ENCODE results near the gene KRTCAP3.

KRTCAP3 gene, protein sequence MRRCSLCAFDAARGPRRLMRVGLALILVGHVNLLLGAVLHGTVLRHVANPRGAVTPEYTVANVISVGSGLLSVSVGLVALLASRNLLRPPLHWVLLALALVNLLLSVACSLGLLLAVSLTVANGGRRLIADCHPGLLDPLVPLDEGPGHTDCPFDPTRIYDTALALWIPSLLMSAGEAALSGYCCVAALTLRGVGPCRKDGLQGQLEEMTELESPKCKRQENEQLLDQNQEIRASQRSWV

DNA sequence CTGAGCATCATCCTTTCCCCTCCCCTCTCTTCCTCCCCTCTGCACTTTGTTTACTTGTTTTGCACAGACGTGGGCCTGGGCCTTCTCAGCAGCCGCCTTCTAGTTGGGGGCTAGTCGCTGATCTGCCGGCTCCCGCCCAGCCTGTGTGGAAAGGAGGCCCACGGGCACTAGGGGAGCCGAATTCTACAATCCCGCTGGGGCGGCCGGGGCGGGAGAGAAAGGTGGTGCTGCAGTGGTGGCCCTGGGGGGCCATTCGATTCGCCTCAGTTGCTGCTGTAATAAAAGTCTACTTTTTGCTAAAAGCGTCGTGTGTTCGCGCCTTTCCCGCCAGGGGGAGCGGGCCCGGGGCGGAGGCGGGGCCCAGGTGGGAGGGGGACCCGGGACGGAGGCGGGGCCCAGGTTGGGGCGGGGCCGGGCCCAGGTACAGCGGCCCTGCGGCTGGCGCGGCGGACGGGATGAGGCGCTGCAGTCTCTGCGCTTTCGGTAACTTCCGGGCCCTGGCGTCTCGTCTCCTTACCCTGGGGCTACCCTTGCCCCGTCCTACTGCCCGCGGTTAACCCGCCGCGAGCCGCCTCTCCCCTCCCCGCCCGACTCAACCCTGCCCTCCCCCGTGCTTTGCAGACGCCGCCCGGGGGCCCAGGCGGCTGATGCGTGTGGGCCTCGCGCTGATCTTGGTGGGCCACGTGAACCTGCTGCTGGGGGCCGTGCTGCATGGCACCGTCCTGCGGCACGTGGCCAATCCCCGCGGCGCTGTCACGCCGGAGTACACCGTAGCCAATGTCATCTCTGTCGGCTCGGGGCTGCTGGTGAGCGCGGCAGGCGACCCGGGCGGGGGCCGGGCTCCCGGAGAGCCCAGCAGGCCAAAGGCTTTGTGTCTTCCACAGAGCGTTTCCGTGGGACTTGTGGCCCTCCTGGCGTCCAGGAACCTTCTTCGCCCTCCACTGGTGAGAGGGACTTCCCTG is at the start of gene KRTCAP3:
Gene KRTCAP3 (plus strand): TSS at position 424 of the 962 bp plus-strand sequence. CDS start 32 bp downstream, at position 456.
- TF ChIP-seq, protein P1, sequence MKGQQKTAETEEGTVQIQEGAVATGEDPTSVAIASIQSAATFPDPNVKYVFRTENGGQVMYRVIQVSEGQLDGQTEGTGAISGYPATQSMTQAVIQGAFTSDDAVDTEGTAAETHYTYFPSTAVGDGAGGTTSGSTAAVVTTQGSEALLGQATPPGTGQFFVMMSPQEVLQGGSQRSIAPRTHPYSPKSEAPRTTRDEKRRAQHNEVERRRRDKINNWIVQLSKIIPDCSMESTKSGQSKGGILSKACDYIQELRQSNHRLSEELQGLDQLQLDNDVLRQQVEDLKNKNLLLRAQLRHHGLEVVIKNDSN (IDR thresholded peaks at IDR 0.05) = peak; percentile 33; the same call in 1 of the 2 replicates
- no peak for TF ChIP-seq TAF1 (IDR thresholded peaks at IDR 0.05; ENCODE audit: low read depth)
- TF ChIP-seq, protein P2, sequence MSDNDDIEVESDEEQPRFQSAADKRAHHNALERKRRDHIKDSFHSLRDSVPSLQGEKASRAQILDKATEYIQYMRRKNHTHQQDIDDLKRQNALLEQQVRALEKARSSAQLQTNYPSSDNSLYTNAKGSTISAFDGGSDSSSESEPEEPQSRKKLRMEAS (IDR thresholded peaks at IDR 0.05) = peak; percentile 89

DNA sequence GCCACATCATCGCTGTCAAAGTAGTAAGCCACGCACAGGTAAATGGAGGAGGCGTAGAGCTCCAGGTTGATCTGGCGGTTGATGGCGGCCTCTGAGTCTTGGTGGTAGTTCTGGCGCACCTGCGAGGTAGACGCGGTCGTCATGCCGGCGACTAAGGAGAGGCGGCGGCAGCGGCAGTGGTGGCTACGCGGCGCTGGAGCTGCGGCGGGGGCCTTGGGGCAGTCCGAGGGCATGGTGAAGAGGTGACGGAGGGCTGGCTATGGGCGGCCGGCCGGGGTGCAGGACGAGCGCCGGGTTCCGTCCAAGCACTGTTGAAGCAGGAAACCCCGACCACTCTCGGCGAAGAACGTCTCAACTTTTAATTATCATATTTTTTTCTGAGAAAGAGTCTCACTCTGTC is 49.0 kb upstream of the KRTCAP3 start:
- TF ChIP-seq TEAD4 (IDR thresholded peaks at IDR 0.05) (no peak), ZBTB7A (IDR thresholded peaks at IDR 0.05; ENCODE audit: low read depth) (no peak), NFIC (IDR thresholded peaks at IDR 0.05) (no peak)

DNA sequence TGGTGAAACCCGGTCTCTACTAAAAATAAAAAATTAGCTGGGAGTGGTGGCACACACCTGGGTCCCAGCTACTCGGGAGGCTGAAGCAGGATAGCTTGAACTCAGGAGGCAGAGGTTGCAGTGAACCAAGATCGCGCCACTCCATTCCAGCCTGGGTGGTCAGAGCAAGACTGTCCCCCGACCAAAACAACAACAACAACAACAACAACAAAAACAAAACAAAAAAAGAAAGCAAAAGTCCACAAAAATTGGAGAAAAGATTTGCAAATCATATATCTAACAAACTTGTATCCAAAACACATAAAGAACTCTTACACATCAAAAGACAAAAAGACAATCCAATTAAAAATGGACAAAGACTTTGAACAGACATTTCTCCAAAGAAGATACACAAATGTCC is 43.2 kb upstream of the KRTCAP3 start:
- TF ChIP-seq TEAD4 (IDR thresholded peaks at IDR 0.05) (no peak), TCF12 (IDR thresholded peaks at IDR 0.05; ENCODE audit: low read depth) (no peak), TAF1 (IDR thresholded peaks at IDR 0.05; ENCODE audit: low read depth) (no peak), ZBTB7A (IDR thresholded peaks at IDR 0.05; ENCODE audit: low read depth) (no peak), CREB1 (IDR thresholded peaks at IDR 0.05; ENCODE audit: low read depth) (no peak), RAD21 (IDR thresholded peaks at IDR 0.05; ENCODE audit: low read depth) (no peak), YY1 (IDR thresholded peaks at IDR 0.05; ENCODE audit: low read depth) (no peak), NFIC (IDR thresholded peaks at IDR 0.05) (no peak), CEBPB (IDR thresholded peaks at IDR 0.05) (no peak), FOXM1 (IDR thresholded peaks at IDR 0.05; ENCODE audit: borderline replicate concordance, low read depth) (no peak), EP300 (IDR thresholded peaks at IDR 0.05; ENCODE audit: borderline replicate concordance) (no peak), EGR1 (IDR thresholded peaks at IDR 0.05) (no peak)
- TF ChIP-seq, protein P1 (IDR thresholded peaks at IDR 0.05) = no peak
- TF ChIP-seq, protein P3, sequence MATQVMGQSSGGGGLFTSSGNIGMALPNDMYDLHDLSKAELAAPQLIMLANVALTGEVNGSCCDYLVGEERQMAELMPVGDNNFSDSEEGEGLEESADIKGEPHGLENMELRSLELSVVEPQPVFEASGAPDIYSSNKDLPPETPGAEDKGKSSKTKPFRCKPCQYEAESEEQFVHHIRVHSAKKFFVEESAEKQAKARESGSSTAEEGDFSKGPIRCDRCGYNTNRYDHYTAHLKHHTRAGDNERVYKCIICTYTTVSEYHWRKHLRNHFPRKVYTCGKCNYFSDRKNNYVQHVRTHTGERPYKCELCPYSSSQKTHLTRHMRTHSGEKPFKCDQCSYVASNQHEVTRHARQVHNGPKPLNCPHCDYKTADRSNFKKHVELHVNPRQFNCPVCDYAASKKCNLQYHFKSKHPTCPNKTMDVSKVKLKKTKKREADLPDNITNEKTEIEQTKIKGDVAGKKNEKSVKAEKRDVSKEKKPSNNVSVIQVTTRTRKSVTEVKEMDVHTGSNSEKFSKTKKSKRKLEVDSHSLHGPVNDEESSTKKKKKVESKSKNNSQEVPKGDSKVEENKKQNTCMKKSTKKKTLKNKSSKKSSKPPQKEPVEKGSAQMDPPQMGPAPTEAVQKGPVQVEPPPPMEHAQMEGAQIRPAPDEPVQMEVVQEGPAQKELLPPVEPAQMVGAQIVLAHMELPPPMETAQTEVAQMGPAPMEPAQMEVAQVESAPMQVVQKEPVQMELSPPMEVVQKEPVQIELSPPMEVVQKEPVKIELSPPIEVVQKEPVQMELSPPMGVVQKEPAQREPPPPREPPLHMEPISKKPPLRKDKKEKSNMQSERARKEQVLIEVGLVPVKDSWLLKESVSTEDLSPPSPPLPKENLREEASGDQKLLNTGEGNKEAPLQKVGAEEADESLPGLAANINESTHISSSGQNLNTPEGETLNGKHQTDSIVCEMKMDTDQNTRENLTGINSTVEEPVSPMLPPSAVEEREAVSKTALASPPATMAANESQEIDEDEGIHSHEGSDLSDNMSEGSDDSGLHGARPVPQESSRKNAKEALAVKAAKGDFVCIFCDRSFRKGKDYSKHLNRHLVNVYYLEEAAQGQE (IDR thresholded peaks at IDR 0.05; ENCODE audit: low read depth) = no peak
- TF ChIP-seq, protein P2 (IDR thresholded peaks at IDR 0.05) = no peak

DNA sequence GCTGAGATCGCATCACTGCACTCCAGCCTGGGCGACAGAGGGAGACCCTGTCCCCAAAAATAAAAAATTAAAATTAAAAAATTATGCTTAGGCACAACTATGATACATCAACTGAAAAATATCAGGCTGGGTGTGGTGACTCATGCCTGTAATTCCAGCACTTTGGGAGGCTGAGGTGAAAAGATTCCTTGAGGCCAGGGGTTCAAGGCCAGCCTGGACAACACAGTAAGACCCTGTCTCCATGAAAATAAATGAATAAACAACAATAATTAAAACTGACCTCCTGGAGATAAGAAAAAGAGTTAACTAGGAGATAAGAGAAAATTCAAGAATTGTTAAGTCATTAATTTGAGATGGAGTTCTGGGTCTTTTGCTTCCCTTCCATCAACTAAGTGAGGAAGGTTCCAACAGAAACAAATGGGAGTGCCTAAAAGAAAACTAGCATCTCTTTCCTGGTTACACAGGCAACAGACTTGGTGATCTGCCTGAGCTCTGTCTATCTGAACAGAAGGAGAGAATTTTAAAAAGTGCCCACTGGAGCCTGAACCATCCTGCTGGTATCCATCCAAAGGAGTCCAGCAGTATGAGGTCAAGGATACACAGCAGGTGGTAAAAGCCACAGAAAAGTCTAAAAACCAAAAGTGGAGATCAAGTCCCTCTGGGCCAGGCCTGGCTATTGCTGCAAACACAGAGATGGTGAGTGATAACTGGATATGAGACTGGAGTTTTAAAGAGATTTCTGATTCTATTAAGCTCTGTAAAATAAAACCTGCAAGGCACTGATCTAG is 41.6 kb upstream of the KRTCAP3 start:
- no peak for TF ChIP-seq TAF1 (IDR thresholded peaks at IDR 0.05; ENCODE audit: low read depth)
- TF ChIP-seq TEAD4 (IDR thresholded peaks at IDR 0.05) = no peak
- no peak for TF ChIP-seq TCF12 (IDR thresholded peaks at IDR 0.05; ENCODE audit: low read depth)
- no peak for TF ChIP-seq CREB1 (IDR thresholded peaks at IDR 0.05; ENCODE audit: low read depth)
- TF ChIP-seq, protein P1 (IDR thresholded peaks at IDR 0.05) = no peak
- no peak for TF ChIP-seq CEBPB (IDR thresholded peaks at IDR 0.05)
- no peak for TF ChIP-seq YY1 (IDR thresholded peaks at IDR 0.05; ENCODE audit: low read depth)
- TF ChIP-seq EGR1 (IDR thresholded peaks at IDR 0.05) = no peak
- no peak for TF ChIP-seq FOXM1 (IDR thresholded peaks at IDR 0.05; ENCODE audit: borderline replicate concordance, low read depth)
- no peak for TF ChIP-seq NFIC (IDR thresholded peaks at IDR 0.05)
- no peak for TF ChIP-seq ZBTB7A (IDR thresholded peaks at IDR 0.05; ENCODE audit: low read depth)
- TF ChIP-seq, protein P2 (IDR thresholded peaks at IDR 0.05) = no peak
- TF ChIP-seq, protein P3 (IDR thresholded peaks at IDR 0.05; ENCODE audit: low read depth) = no peak
- TF ChIP-seq RAD21 (IDR thresholded peaks at IDR 0.05; ENCODE audit: low read depth) = no peak
- TF ChIP-seq EP300 (IDR thresholded peaks at IDR 0.05; ENCODE audit: borderline replicate concordance) = no peak

All from Ishikawa (cell line).